Cardiac muscle cell (in vitro differentiated cells and primary cell): ENCODE data around the gene DNAJC6. TPM values are rescaled to one million over a fixed set of nuclear protein-coding genes. Genes with fewer than 3 reads are reported as not detected.

Experiments
- DNase-seq, 2 donors: peaks; one replicate each; pipeline versions ENCODE4 v3.0.0 to v3.0.0-alpha.2; 2010 to 2017; ENCODE audit warnings: low read depth in 1 of 2, low spot score in 1 of 2
- H3K27ac ChIP-seq: fragments of 200-600 bp; sonication (generic); 2 replicates; pipeline ENCODE4 v1.5.1; 2016
- H3K27me3 ChIP-seq: fragments of 200-600 bp; sonication (generic); 2 replicates; pipeline ENCODE4 v1.6.0; 2016; ENCODE audit warnings: control low read depth
- H3K36me3 ChIP-seq: fragments of 200-600 bp; sonication (generic); 2 replicates; pipeline ENCODE4 v1.5.1; 2016; ENCODE audit warnings: control low read depth
- H3K4me1 ChIP-seq: fragments of 200-600 bp; sonication (generic); 2 replicates; pipeline ENCODE4 v1.8.1; 2017; ENCODE audit warnings: low read depth, mild to moderate bottlenecking, mixed run types
- H3K4me3 ChIP-seq: fragments of 200-600 bp; sonication (generic); 2 replicates; pipeline ENCODE4 v1.5.1; 2016; ENCODE audit warnings: mild to moderate bottlenecking
- H3K9me3 ChIP-seq: fragments of 200-600 bp; sonication (generic); 2 replicates; pipeline ENCODE4 v1.5.1; 2017; ENCODE audit warnings: low read depth, mild to moderate bottlenecking, control low read depth
- CTCF ChIP-seq: IDR thresholded peaks from 2 replicates; pipeline ENCODE4 v1.5.1; 2012; ENCODE audit warnings: low read depth, mild to moderate bottlenecking, low read length
- polyA plus RNA-seq: library from polyadenylated mRNA; unstranded; fragments of >200 nt; fragmentation: Nextera tagmentation; extraction: Ambion mirVana; gene quantifications from 2 replicates; pipeline ENCODE4 v1.2.1, GENCODE V29; 2016
- total RNA-seq: library from RNA; depleted of rRNA; stranded (reverse); fragments of >200 nt; gene quantifications from 2 replicates; pipeline ENCODE4 v1.2.3, GENCODE V29; 2016

The DNAJC6 gene
- total and polyA plus RNA-seq, 2 experiments from 2014 or later: 26.0 to 54.5 TPM

- Histone ChIP-seq H3K9me3 (no peaks in the 10 kb centered on the region), H3K36me3 (no peaks in the 10 kb centered on the region), H3K4me3 (no peak overlapping the region), H3K27ac (no peak overlapping the region), H3K27me3 (no peaks in the 10 kb centered on the region), H3K4me1 (no peaks in the 10 kb centered on the region)
- no peak for TF ChIP-seq CTCF
- DNase-seq: no peak
Observed at GRCh38 chr1:65457868-65458267, 148.5 kb downstream of the DNAJC6 start.

DNA sequence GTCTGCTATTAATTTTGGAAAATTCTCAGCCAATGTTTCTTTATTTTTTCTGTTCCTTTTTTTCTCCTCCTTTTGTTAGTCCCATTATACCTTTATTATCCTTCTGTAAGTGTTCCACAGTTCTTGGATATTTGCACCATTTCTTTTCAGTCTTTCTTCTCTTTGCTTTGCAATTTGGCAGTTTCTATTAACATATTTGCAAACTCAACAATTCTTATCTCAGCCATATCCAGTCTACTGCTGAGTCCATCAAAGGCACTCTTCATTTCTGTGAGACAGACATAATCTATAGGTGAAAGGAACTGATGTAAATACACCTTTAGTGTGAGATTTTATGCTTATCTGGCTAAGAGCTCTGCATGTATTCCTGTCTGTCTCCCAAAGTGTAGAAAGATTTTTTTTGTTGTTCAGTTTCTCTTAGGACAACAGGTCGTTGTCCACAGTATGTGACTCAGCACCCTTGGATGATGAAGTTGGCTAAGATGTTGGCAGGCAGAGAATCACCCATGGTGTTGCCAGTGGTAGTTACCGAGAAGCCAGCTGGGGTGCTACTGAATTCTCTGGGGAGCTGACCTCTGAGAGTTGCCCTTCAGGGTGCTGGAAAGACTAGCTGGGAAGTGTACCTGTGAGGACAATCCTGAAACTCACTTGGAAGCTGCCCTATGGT, 149.5 kb downstream of the DNAJC6 start:
- Histone ChIP-seq H3K9me3 (no peaks in the 10 kb centered on the region), H3K36me3 (no peaks in the 10 kb centered on the region), H3K27me3 (no peaks in the 10 kb centered on the region), H3K4me3 (no peak overlapping the region), H3K27ac (no peak overlapping the region), H3K4me1 (no peaks in the 10 kb centered on the region)
- no peak for TF ChIP-seq CTCF
- no peak for DNase-seq

DNA sequence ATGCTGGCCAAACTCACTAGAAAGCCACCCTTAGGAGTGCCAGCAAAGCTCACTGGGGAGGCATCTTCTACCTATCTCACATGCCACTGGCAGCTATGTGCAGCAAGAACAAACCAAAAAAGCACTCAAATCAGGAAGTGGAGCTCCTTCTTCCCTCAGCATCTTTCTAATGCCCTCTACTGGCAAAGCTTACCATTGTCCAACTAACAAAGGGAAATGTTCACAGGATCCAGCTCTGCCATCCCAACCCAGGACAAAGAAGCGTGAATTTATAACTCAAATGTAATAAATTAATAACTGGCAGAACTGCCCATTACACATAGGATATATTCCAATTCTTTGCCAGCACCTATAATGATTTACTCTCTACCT, 150.0 kb downstream of the DNAJC6 start:
- no peaks in the 10 kb centered on the region for H3K9me3 ChIP-seq
- no peaks in the 10 kb centered on the region for H3K27me3 ChIP-seq
- peak; percentile 40 to 64 for DNase-seq
- TF ChIP-seq CTCF: peak; percentile 71
- H3K4me3 ChIP-seq: no peak overlapping the region
- H3K27ac ChIP-seq: no peak overlapping the region
- no peaks in the 10 kb centered on the region for H3K36me3 ChIP-seq
- H3K4me1 ChIP-seq: no peaks in the 10 kb centered on the region

Other genes starting within 250 kb of the DNAJC6 start
- 93.1 and 144 TPM in 2 replicates for gene AK4, start 161.3 kb upstream of the DNAJC6 start, total RNA-seq
- 114 and 133 TPM in 2 replicates for gene AK4, start 161.3 kb upstream of the DNAJC6 start, polyA plus RNA-seq
- gene LEPR, start 111.1 kb downstream of the DNAJC6 start, total RNA-seq: 4.3 and 10.2 TPM in 2 replicates
- 5.5 and 13.6 TPM in 2 replicates for gene LEPR, start 111.1 kb downstream of the DNAJC6 start, polyA plus RNA-seq
- 33.7 and 43.3 TPM in 2 replicates for gene LEPROT, start 111.1 kb downstream of the DNAJC6 start, total RNA-seq
- gene LEPROT, start 111.1 kb downstream of the DNAJC6 start, polyA plus RNA-seq: 57.7 and 70.6 TPM in 2 replicates